PFSK-1 (cell line): ENCODE measurements around the gene EBP.

Source experiments
- FOXP2 ChIP-seq: optimal IDR thresholded peaks from 2 replicates; pipeline ENCODE3; 2011; ENCODE audit warnings: borderline replicate concordance, control low read depth, inconsistent platforms; ENCODE audit not compliant: insufficient read depth; ENCODE audit errors: extremely low read length, extremely low read depth
- POLR2AphosphoS5 ChIP-seq: IDR thresholded peaks from 2 replicates; pipeline ENCODE4 v1.6.1; 2012; ENCODE audit warnings: low read depth, mild to moderate bottlenecking, control low read depth, low read length, moderate library complexity
- SIN3A ChIP-seq: IDR thresholded peaks from 2 replicates; pipeline ENCODE4 v1.6.1; 2012; ENCODE audit warnings: mild to moderate bottlenecking, low read length, moderate library complexity, borderline replicate concordance; ENCODE audit not compliant: insufficient read depth
- TAF1 ChIP-seq: IDR thresholded peaks from 2 replicates; pipeline ENCODE4 v1.6.1; 2012; ENCODE audit warnings: low read length, control low read depth, borderline replicate concordance; ENCODE audit not compliant: insufficient read depth
- TF ChIP-seq, protein P1 (sequence below), 2 experiments: IDR thresholded peaks; 2 replicates each; pipeline versions ENCODE4 v1.6.1 to v1.8.0; 2011 to 2012; ENCODE audit warnings: low read depth in 2 of 2, low read length in 2 of 2, control low read depth in 1 of 2, inconsistent platforms in 1 of 2, mild to moderate bottlenecking in 1 of 2, moderate library complexity in 1 of 2; ENCODE audit not compliant: insufficient read depth in 1 of 2

The EBP gene

DNA sequence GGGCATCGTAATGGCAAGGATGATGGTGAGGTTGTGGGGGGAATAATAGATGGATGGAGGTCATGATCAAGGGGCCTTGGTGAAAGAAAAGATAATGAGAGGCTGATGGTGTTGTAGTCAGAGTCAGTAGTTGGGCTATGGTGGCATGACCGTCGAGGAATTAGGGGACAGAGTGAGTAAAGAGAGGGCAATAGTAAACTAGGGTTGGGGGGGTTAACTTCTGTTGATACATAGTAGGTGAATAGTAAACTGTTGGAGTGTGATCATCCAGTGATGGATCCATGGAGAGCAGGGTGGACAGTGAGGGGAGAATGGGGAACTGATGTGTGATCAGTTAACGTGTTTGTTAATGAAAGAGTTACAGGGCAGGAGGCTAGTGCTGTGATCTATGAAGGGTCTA, 44.7 kb upstream of the EBP start:
- TF ChIP-seq TAF1 (no peak), FOXP2 (no peak), SIN3A (no peak)
- TF ChIP-seq, protein P1, sequence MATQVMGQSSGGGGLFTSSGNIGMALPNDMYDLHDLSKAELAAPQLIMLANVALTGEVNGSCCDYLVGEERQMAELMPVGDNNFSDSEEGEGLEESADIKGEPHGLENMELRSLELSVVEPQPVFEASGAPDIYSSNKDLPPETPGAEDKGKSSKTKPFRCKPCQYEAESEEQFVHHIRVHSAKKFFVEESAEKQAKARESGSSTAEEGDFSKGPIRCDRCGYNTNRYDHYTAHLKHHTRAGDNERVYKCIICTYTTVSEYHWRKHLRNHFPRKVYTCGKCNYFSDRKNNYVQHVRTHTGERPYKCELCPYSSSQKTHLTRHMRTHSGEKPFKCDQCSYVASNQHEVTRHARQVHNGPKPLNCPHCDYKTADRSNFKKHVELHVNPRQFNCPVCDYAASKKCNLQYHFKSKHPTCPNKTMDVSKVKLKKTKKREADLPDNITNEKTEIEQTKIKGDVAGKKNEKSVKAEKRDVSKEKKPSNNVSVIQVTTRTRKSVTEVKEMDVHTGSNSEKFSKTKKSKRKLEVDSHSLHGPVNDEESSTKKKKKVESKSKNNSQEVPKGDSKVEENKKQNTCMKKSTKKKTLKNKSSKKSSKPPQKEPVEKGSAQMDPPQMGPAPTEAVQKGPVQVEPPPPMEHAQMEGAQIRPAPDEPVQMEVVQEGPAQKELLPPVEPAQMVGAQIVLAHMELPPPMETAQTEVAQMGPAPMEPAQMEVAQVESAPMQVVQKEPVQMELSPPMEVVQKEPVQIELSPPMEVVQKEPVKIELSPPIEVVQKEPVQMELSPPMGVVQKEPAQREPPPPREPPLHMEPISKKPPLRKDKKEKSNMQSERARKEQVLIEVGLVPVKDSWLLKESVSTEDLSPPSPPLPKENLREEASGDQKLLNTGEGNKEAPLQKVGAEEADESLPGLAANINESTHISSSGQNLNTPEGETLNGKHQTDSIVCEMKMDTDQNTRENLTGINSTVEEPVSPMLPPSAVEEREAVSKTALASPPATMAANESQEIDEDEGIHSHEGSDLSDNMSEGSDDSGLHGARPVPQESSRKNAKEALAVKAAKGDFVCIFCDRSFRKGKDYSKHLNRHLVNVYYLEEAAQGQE (IDR thresholded peaks at IDR 0.05; ENCODE audit: insufficient read depth in 1 of 2, low read depth in 2 of 2, low read length in 2 of 2), result no peak

DNA sequence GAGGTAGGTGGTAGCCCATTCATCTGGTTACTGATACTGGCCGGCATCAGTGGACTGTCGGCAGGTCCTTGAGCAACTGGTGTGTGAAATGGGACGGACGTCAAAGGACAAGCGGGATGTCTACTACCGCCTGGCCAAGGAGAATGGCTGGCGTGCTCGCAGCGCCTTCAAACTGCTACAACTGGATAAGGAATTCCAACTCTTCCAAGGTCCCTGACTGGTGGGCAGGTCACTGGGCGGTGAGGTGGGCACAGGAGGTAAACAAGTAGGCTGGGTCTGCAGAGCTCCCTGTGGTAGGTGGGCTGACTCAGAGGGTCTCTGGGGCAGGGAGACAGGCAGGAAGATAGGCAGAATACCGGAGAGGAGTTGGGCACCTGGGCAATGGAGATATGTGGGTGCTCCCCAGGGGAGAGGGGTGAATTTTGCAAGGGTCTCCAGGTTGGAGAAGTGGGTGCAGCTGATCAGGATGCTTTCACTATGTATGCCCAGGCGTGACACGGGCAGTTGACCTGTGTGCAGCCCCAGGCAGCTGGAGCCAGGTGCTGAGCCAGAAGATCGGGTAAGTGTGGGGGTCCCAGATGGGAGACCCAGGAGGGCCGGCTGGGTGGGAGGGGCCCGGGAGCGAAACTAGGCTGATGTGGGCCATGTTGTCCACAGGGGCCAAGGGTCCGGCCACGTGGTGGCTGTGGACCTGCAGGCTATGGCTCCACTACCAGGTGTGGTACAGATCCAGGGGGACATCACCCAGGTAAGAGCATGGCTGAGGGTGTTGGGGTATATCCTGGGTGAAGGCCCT, 43.5 kb upstream of the EBP start:
- TF ChIP-seq FOXP2 (no peak), POLR2AphosphoS5 (no peak), SIN3A (no peak), TAF1 (no peak)
- TF ChIP-seq, protein P1 (IDR thresholded peaks at IDR 0.05; ENCODE audit: insufficient read depth in 1 of 2, low read depth in 2 of 2, low read length in 2 of 2), result no peak

GRCh38 chrX:48478806-48479205, 42.8 kb upstream of the EBP start:
- TF ChIP-seq, protein P1 (IDR thresholded peaks at IDR 0.05; ENCODE audit: insufficient read depth in 1 of 2, low read depth in 2 of 2, low read length in 2 of 2), result no peak
- TF ChIP-seq TAF1 (no peak), SIN3A (no peak), POLR2AphosphoS5 (no peak), FOXP2 (no peak)

DNA sequence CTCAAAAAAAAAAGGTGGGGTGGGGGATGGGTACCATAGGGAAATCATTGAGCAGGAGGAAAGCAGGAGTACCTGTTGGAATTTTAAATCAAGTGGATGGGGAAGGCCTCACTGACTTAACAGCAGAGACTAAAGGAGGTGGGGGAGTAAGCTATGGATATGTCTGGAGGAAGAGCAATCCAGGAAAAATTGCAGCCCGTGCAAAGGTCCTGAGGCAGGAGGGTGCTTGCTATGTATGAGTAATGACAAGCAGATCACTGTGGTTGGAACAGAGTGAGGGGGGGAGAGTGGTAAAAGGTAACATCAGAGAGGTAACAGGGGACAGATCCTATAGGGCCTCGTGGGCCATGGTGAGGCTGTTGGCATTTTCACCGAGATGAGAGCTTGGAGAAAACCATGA, 41.5 kb upstream of the EBP start:
- TF ChIP-seq POLR2AphosphoS5 (no peak), TAF1 (no peak), SIN3A (no peak)
- TF ChIP-seq, protein P1 (IDR thresholded peaks at IDR 0.05; ENCODE audit: insufficient read depth in 1 of 2, low read depth in 2 of 2, low read length in 2 of 2), result no peak
